PC-3 (cell line): ENCODE measurements around the gene ARHGAP25.

Experiments used
- CTCF ChIP-seq: fragments of 300-600 bp; sonication (generic); conservative IDR thresholded peaks from 2 replicates; pipeline ENCODE4 v1.5.1; 2017; ENCODE audit warnings: antibody characterized with exemption, low read depth, mild to moderate bottlenecking, low read length
- EZH2 ChIP-seq: fragments of 300-600 bp; sonication (generic); IDR thresholded peaks from one replicate; pipeline ENCODE4 v1.6.1; 2017; ENCODE audit warnings: antibody characterized with exemption, mild to moderate bottlenecking, low read length; ENCODE audit not compliant: unreplicated experiment
- EZH2phosphoT487 ChIP-seq: fragments of 300-600 bp; sonication (generic); IDR thresholded peaks from 2 replicates; pipeline ENCODE4 v1.6.1; 2018; ENCODE audit warnings: mild to moderate bottlenecking, antibody characterized with exemption, low read length, borderline replicate concordance

DNA sequence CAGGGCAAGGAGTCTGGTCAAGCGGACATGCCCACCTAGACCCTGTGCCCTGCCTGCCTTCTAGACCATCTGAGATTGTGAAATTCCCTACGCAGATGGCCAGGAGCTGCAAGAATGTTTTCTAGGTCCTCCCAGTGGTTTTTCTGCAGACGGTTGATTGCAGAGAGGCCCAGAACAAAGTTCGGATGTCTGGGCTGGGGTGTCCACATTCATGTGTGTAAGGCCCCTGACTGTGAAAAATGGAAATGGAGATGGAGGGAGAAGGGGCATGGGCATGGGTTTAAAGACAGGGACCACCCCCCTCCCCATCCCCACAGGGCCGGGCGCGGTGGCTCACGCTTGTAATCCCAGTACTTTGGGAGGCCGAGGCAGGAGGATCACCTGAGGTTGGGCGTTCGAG lies 11.8 kb downstream of the ARHGAP25 start:
- TF ChIP-seq CTCF (no peak), EZH2 (no peak), EZH2phosphoT487 (no peak)
